EL (cell line): ENCODE measurements around the gene GTF2IRD1.
"Not testable (repeated sequence)": the region's sequence is repeated elsewhere in the genome, so short reads cannot be mapped to it uniquely, and the experiment has no call there.

Source experiments
- DNase-seq: peaks from one replicate; pipeline ENCODE4 v3.0.0-alpha.2; 2016

GTF2IRD1 gene, protein sequence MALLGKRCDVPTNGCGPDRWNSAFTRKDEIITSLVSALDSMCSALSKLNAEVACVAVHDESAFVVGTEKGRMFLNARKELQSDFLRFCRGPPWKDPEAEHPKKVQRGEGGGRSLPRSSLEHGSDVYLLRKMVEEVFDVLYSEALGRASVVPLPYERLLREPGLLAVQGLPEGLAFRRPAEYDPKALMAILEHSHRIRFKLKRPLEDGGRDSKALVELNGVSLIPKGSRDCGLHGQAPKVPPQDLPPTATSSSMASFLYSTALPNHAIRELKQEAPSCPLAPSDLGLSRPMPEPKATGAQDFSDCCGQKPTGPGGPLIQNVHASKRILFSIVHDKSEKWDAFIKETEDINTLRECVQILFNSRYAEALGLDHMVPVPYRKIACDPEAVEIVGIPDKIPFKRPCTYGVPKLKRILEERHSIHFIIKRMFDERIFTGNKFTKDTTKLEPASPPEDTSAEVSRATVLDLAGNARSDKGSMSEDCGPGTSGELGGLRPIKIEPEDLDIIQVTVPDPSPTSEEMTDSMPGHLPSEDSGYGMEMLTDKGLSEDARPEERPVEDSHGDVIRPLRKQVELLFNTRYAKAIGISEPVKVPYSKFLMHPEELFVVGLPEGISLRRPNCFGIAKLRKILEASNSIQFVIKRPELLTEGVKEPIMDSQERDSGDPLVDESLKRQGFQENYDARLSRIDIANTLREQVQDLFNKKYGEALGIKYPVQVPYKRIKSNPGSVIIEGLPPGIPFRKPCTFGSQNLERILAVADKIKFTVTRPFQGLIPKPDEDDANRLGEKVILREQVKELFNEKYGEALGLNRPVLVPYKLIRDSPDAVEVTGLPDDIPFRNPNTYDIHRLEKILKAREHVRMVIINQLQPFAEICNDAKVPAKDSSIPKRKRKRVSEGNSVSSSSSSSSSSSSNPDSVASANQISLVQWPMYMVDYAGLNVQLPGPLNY

DNA sequence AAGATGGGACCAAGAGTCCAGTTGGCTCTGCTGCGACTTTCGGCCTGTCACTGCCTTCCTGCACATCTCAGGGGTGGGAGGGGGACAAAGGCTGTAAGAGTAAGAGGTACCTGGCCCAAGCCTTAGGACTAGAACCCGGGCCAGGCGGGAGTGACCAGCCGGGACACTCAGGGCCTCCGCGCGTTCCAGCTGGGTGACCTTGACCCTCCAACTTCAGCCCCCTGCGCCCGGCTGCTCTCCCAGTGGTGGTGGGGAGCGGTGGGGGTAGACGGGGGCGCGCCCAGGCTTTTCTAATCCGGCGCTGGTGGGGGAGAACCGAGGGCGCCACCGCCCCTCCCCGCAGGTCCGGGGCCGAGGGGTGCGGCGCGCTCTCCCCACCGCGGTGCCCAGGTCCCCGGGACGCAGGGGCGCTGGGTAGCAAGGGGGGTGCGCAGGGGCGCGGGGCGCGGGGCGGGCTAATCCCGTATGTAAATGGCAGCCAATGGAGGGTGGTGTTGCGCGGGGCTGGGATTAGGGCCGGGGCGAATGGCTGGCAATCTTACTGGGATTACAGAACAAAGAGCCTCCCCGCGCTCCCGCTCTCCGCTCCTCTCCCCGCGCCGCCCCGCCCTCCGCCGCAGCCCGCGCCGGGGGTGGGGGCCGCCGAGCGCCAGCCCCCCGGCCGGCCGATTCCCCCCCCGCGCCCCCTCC, at the start of gene GTF2IRD1:
Gene GTF2IRD1 (plus strand): TSS at position 585 of the 690 bp plus-strand sequence. CDS start 54,175 bp downstream, outside the sequence.
- DNase-seq = peak; percentile 70

DNA sequence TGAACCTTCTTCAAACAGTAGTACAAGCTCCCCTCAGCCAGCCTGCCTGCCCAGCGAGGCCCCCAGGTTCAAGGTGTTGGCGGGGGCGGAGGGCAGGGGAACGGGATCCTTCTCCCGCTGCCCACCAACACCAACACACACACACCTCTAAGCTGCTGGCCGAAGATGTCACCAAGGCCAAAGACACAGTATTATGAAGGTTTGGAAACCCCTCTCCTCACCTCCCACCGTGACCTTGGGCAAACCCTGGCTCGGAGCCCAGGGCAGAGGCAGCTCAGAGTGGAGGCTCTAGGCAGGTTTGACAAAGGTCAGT, 49.4 kb upstream of the GTF2IRD1 start:
- no peak for DNase-seq

DNA sequence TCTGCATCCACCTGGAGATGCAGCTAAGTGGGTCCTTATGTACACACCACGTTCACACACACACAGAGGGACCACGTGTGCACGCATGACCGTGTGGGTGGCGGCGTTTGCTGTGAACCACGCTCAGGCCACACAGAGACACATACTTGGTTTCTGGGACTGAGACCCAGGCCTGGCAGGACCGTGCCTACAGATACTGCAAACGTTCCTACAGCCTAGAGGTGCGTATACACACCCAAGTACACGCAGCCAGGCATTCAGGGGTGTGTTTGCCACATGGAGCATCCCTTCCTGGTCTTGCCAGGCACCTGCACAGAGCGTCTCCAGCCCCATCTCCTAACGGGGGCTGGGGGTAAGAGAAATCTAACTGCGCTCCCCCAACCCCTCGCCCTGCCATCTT, 49.0 kb upstream of the GTF2IRD1 start:
- no peak for DNase-seq

DNA sequence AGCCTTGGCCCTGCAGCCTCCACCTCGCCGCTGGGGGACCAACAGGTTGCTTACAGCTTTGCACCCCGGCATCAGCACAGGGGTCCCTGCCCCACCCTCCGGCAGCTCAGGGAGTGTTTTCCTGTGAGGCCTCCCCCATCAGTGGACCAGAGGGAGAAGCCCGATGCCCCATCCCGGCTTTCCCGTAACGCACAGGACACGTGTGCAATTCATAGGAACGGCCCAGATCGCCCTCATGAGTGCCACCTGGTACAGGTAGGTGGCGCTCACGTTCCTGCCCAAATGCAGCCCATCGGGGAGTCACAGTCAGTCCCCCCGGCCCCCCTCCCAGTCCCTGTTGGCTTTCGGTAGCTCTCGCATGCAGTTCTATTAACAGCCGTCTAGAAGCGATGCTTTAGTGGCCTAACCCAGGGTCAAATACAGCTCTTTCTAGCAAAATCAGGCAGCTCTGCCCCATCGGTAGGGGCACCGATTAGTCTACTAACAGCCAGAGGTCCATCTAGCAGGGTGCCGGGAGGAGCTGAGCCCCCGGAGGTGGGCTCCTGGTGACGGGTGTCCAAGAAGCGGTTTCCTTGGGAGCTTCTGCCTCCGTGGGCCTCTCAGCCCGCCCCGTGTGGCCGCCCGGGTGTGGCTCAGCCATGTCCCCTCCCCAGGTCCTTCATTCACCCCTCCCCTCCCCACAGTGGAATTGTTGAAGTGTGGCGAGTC, 48.4 kb upstream of the GTF2IRD1 start:
- no peak for DNase-seq

DNA sequence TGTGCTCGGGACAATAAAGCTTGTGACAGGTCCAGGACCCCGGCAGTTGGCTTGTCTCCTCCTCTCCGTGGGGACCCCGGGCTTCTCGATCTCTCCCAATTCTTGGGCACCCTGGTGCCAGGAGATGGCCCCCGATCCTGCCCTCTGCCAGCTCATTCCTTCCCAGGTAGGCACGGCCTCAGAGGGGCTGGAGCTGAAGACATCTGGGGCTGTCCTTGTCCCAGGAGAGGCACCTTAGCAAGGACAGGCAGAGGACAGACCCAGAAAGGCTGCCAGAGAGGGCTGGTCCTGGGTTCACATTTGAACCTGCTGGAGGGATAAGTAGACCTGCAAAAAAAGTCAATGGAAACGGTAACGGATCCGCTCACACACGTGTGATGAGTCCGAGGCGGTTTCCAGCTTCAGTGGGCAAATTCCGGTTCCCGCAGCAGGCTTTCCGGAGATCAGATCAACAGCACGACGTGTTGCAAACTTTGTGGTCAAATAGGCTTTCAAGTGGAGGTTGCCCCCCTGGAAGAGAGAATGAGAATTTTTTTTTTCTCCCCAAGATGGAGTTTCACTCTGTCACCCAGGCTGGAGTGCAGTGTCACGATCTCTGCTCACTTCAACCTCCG, 47.7 kb upstream of the GTF2IRD1 start:
- no peak for DNase-seq

DNA sequence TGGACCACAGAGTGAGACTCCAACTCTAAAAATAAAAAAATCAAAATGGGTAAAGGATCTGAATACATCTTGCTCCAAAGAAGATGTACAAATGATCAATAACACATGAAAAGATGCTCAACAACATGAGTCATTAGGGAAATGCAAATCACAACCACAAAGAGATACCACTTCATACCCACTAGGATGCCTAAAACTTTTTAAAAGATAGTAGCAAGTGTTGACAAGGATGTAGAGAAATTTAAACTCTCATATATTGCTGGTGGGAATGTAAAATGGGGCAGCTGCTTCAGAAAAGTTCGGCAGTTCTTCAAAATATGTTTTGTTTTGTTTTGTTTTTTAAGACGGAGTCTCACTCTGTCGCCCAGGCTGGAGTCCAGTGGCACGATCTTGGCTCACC, 45.7 kb upstream of the GTF2IRD1 start:
- no peak for DNase-seq

DNA sequence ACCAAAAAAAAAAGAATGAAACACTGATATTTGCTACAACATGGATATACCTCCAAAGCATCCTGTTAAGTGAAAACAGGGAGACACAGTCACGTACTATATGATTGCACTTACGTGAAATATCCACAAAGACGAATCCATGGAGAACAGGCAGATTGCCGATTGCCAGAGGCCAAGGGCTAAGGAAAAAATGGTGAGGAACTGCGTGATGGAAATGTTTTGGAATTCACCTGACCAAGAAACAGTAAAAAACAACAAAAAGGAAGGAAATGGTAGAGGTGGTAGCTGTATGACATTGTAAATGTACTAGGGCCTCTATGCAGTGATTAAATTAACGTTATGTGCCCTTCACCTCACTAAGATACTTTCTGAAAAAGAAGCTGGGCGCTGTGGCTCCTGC, 44.1 kb upstream of the GTF2IRD1 start:
- no peak for DNase-seq

DNA sequence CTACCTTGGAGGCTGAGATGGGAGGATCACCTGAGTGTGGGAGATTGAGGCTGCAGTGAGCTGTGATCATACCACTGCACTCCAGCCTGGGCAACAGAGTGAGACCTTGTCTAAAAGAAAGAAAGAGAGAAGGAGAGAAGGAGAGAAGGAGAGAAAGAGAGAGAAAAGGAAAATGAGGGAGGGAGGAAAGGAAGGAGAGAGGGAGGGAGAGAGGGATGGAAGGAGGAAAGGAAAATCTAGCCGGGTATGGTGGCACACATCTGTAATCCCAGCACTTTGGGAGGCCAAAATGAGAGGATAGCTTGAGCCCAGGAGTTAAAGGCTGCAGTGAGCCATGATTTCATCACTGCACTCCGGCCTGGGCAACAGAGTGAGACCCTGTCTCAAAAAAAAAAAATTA, 42.9 kb upstream of the GTF2IRD1 start:
- no peak for DNase-seq

DNA sequence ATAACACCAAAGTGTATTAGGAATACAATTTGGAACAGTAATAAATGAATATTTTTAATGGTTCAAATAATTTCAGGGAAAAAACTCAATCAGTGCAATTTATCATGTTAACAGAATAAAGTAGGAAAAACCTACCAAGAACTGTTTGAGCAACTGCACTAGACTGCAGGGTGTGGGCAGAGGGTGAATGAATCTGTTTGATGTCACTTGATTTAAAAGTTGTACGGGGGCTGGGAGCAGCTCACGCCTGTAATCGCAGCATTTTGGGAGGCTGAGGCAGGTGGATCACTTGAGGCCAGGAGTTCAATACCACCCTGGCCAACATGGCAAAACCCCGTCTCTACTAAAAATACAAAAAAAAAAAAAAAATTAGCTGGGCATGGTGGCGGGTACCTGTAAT, 42.1 kb upstream of the GTF2IRD1 start:
- DNase-seq = not testable (repeated sequence)

DNA sequence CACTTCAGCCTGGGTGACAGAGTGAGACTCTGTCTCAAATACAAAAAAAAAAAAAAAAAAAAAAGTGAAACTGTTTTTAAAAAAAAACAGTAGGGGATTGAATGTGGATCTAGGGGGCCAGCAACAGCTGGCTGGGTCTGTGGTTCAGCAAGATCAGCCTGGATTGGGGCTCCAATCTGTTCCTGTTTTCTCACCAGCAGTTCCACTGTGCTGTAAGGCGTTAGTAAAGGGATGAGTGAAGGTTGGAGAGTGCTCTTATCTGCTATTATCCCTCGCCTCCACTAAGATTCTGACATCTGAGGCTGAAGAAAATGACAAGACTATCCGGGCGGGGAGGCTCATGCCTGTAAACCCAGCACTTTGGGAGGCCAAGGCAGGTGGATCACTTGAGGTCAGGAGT, 41.6 kb upstream of the GTF2IRD1 start:
- no peak for DNase-seq

DNA sequence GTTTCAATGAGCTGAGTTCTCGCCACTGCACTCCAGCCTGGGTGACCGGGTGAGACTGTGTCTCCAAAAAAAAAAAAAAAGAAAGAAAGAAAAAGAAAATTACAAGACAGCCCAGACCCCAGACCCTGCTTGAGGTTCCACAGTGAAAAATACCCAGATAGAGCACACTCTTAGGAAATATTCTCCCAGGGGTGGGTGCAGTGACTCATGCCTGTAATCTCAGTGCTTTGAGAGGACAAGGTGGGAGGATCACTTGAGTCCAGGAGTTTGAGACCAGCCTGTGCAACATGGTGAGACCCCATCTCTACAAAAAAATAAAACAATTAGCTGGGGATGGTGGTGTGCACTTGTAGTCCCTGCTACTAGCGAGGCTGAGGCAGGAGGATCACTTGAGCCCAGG, 41.1 kb upstream of the GTF2IRD1 start:
- peak; percentile 24 for DNase-seq

DNA sequence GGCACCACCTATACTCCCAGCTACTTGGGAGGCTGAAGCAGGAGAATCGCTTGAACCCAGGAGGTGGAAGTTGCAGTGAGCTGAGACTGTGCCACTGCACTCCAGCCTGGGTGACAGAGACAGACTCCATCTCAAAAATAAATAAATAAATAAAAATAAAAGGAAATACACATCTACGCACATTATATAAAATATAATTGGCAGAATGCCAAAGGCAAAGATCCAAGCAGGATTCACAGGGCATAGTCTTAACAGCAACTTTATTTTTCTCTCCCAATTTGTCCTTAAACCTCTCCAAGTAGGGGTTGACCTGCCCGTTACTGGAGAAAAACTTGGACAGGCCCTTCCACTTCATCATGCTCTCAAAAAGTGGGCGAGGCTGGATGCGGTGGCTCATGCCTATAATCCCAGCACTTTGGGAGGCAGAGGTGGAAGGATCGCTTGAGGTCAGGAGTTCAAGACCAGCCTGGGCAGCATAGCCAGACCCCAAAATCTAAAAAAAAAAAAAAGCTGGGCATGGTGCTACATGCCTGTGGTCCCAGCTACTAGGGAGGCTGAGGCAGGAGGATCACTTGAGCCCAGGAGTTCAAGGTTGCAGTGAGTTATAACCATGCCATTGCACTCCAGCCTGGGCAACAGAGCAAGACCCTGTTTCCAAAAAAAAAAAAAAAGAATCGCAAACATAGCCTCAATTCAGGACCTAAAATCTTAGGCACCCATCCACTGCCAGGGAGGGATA, 38.9 kb upstream of the GTF2IRD1 start:
- not testable (repeated sequence) for DNase-seq

DNA sequence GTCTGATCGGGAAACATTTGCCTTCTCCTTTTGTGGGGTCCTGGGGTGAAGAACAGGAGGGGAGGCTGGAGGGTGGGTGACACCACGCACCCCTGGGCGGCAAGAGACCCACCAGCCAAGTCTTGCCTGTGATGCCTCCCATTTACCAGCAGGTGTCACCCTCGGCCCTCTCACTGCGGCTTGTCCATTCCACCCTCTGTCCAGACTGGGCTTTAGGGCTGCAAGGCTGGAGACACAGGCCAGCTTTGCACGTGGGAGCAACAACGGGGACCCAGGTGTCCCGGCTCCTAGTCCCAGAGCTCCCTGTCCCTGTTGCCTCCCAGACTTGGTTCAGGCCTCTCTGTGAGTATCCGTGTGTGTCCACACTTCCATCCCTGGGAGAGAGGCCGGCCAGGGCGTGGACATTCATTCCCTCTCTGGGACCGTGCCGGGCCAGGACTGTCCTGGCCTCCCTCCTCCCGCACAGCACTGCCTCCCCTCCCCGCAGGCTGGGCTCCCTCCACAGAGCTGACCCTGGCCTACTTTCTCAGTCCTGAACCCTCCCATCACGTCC, 36.2 kb upstream of the GTF2IRD1 start:
- peak; percentile 68 for DNase-seq

DNA sequence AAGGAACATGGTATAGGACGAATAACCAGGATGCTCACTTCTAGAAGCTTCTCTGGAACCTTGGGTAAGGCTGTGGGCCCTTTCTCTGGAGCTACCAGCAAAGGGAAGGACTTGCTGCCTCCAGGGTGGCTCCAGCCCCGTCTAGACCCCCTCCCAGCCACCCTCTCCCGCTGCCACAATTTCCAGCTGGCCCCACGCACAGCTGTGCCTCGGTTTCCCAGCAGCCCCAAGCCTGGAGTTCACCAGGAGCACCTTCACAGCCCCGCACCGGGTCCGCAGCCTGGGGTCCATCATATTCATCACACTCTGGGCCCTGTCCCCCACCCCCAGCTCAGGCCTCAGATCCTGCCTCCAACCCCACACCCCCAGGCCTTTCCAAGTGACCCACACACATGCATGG, 35.6 kb upstream of the GTF2IRD1 start:
- no peak for DNase-seq

DNA sequence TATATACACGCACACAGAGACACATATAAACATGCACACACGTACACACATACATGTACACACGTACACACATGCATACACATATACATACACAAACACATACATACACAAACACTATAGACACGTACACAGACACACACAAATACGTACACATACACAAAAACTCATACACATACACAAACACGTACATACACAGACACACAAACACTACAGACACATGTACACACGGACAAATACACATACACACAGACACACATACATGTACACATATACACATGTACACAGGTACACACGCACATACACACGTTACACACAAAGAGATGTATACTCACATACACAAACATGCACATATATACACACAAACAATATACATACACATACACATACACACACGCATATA, 35.2 kb upstream of the GTF2IRD1 start:
- no peak for DNase-seq

DNA sequence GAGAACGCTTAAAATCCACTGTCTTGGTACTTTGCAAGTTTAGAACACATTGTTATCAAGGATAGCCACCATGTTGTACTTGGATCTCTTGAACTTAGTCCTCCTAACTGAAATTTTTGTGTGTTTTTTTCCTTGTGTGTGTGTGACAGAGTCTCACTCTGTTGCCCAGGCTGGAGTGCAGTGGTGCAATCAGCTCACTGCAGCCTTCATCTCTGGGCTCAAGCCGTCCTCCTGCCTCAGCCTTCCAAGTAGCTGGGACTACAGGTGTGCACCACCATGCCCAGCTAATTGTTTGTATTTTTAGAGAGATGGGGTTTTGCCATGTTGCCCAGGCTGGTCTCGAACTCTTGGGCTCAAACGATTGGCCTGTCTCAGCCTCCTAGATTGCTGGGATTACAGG, 34.5 kb upstream of the GTF2IRD1 start:
- DNase-seq = not testable (repeated sequence)

DNA sequence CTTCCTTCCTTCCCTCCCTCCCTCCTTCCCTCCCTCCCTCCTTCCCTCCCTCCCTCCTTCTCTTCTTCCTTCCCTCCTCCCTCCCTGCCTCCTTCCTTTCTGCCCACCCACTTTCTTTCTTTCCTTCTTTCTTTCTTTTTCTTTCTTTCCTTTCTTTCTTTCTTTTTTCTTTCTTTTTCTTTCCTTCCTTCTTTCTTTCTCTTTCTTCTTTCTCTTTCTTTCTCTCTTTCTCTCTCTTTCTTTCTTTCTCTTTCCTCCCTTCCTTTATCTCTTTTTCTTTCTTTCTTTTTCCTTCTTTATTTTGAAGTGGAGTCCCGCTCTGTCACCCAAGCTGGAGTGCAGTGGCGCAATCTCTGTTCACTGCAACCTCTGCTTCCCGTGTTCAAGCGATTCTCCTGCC, 33.7 kb upstream of the GTF2IRD1 start:
- no peak for DNase-seq

DNA sequence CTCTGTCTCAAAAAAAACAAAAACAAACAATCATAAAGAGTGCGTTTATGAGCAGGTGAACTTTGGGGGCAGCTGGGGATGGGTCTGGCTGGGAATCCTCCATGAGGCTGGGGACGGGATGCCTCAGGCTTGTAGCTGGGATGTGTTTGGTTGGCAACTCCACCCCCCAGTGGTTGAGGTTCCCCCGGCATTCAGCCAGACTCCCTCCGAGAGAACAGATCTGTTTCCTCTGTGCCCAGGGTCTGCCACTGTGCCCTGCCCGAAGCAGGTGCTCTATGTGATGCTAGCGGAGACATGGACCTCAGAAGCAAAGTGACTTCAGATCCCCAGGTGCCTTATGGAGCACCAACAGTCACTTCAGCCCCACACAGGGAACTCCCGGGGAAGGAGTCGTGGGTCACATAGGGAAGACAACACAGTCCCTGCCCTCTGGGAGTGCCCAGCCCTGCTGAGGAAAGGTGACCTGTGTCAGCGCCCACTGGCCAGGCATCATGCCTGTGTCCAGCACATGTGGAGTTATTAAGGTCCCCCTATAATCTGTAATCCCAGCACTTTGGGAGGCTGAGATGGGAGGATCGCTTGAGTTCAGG, 29.3 kb upstream of the GTF2IRD1 start:
- DNase-seq = no peak

DNA sequence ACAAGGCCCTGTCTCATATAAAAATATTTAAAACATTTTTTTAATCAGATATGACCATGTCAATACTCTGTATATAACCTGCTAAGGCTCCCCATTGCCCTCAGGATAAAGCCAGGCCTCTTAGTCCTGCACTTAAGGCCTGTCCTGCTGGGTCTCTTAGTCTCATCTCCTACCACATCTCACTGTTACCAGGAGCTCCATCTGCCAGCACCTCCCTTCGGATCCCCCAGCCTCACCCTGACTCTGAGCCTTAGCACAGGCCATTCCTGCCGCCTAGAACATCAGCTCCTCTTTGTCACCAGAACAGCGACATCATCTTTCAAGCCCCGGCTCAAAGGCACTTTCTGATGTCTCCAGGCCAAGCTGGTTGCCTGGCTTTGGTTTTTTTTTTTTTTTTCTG, 25.7 kb upstream of the GTF2IRD1 start:
- no peak for DNase-seq

DNA sequence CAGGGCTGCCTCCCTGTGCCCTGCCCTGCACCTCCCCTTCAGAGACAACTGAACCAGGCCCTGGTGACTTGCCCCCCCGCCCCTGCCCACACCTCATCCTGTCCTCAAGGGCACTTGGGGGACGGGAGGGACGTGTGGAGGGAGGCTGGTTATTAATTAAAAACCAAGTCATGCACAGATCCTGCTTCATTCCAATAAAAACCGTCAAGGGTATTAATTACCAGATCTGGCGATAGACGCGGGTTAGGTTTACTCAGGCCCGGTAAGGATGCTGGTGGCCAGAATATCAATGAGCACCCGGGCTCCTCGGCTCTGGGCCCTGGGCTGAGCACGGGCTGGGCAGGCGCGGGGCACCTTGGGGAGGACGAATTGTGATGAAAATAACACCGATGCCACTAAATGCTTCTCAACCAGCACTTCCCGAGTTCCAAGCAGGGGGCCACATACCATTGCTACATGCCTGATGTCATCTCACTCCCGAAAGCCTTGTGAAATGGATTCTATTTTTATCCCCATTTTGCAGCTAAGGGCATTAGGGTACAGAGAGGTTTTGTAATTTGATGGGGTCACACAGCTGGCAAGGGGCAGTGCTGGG, 24.5 kb upstream of the GTF2IRD1 start:
- DNase-seq = peak; percentile 69
